ENCODE data around the gene LRRIQ4.

Gene LRRIQ4

DNA sequence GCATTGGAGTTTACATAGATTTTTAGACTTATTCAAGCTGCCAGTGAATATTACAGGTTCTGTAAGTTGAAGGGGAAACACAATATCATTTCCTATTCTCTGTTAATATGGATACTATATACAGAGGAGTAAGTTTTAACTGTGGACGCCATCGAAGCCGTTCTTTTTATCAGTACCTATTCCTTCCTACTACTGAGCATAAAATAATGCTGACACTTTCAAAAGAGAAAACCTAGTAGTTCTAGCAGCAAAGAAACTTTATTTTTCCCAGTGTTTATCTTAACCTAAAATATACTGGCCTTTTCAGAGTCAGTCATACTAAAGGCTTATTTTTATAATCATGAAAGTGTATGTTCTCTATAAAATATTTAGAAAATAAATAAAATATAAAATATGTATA, 42.8 kb downstream of the LRRIQ4 start:
- DNase-seq (ENCODE audit: low read depth in 2 of 2), result no peak

DNA sequence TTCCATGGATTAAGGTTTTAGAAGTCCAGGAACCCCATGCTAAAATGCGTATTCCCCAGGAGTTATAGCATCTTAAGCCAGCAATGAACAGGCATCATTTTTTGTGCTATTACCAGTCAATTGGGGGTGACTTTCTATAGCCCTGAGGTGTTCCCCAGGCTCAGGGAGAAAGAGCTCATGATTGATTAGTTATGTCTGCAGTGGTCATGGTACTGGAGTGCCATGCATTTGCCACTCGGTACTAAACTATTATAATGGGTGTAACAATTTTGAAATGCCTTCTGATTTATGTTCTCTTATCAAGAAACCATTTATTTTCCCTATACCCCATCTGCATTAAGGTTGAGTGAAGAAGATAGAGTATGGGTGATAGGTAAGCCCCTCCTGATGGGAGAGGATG, 45.1 kb downstream of the LRRIQ4 start:
- DNase-seq (ENCODE audit: low read depth in 2 of 2), result no peak

DNA sequence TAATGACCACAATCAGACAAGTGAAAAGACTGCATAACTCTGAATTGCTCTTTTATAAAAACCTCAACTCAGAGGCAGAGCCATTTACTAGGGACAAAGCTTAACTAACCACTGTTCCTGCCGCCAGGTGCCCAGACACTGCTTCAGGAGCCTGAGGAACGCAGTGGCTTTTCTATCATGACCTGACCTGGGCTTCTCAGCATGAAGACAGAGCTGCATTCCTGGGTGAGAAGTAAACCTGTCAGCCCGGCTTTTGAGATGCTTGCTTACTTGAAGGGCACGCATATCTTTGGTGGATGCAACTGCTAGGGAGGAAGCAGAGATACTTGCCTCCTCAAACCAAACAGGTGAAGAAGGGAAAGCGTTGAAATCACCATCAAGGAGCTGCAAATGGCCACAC, 49.2 kb downstream of the LRRIQ4 start:
- no peak for DNase-seq (ENCODE audit: low read depth in 2 of 2)

DNA sequence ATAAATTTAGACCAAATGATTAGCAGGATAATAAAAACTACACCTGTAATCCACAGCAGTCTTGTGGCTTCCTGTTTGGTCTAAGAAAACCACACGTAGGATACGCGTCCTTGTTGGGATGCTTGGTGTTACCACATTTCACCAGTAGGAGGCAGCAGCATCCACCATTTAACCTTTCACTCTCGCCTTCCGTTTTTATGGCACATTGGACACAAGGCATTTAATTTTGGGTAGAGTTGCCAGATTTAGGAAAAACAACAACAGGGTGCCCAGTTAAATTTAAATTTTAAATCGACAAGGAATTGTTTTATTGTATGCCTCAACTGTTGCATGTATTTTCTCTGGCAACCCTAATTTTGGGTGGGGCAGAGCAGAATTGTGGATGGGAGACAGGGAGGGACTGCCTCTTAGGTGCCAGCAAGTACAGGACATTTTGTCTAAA, 50.8 kb downstream of the LRRIQ4 start:
- peak; percentile 19 to 21 for DNase-seq (ENCODE audit: low read depth in 2 of 2)

- DNase-seq (ENCODE audit: low read depth in 2 of 2), result no peak
These were observed 51.6 kb downstream of the LRRIQ4 start for GRCh38 chr3:169864270-169864669.

DNA sequence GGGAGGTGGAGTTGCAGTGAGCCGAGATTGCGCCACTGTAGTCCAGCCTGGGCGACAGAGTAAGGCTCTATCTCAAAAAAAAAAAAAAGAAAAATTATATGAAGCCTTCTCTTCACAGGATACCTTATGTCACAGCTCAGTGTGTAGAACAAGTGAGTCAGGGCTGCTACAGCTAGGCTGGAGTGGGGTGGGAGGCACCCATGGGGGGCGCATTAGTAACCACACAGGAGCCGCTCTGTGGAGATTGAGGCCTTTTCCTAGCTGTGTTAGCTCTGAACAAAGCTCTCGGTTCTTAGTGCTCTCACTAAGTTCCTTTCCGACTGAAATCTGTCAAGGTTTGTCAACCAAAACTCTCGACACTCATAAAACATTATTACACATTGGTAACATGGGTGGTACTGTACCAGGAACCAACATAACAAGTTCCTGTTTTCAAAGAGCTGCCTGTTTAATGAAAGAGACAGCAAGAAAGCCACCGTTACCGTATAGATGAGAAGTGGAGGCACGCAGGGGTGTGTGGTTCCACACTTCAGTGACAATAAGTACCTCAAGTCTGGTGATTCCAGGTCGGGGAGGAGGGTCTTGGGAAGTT, 52.6 kb downstream of the LRRIQ4 start:
- peak in 1 of 2 donors; percentile 13 for DNase-seq (ENCODE audit: low read depth in 2 of 2)

DNA sequence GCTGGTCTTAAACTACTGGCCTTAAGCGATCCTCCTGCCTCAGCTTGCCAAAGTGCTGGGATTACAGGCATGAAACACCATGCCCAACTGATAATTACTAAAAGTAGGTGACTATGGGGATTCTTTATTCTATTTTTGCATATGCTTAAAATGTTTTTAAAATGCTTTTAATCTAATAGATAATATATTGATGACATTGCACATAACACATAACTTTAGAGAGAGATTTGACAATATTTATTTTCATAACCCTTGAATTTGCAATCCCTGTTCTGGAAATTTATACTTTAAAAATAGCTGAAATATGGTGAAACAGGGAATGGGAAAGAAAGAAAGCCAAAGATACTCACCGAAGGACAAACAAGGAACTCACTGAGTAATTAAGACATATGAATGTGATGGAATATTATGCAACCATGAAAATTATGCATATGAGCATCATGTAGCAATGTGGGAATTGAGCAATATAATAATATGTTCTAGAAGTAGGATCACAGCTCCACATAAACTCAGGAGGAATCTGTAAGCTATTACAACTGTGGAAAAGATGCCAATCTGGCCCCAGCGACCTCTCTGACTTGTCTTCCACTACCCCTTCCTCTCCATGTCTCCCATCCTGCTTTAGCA, 55.0 kb downstream of the LRRIQ4 start:
- no peak for DNase-seq (ENCODE audit: low read depth in 2 of 2)

DNA sequence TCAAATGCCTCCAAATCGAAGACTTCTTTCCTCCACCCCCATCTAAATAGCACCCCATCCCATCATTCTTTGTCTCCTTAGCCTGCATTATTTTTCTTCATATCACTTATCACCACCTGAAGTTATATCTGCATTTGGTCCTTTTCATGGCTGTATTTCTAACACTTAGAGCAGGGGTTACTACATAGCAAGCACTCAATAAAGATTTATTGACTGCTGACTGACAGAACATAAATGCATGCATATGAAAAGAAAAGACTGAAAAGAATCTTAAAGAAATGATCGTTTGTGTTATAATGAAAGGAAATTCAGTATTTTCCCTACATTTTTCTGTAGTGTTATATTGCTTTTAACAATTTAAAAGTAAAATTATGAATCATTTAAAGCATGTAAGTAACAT, 55.7 kb downstream of the LRRIQ4 start:
- no peak for DNase-seq (ENCODE audit: low read depth in 2 of 2)

DNA sequence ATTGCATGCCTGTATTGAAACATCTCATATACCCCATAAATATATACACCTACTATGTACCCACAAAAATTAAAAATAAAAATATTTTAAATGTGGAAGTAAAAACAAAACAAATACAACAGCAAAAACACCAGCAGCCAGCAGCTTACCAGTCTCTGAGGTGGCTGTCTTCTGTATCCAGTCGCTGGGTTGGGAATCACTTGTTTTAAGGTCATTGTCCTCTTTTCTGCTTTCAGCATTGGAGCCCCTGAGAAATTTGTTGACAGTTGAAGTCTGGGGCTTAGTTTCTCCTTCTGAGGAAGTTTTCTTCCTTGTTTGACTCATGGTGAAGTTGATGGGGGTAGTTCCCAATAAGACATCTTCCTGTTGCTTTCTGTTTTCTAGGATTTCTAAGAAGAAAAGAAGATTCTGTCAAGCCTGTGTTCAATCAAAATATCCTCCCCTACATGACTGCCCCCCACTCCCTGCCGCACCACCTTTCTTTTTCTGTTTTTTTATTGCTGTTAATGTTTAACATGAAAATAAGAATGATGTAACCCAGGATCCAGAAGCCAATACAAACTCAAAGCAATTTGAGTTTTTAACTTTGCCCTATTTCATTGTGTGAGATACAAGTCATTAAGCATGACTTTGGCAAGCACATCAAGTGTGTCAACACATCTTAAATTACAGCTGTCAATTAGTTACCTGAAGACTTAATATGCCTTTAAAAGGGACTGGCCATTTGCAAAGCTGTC, 57.0 kb downstream of the LRRIQ4 start, which contains the start of gene LRRC31:
LRRC31 (minus strand) TSS at position 452 of the 737 bp plus-strand sequence; CDS start at position 324, 128 bp downstream.
- no peak for DNase-seq (ENCODE audit: low read depth in 2 of 2)

GRCh38 chr3:169871129-169871886, 58.6 kb downstream of the LRRIQ4 start:
- DNase-seq (ENCODE audit: low read depth in 2 of 2), result no peak

DNA sequence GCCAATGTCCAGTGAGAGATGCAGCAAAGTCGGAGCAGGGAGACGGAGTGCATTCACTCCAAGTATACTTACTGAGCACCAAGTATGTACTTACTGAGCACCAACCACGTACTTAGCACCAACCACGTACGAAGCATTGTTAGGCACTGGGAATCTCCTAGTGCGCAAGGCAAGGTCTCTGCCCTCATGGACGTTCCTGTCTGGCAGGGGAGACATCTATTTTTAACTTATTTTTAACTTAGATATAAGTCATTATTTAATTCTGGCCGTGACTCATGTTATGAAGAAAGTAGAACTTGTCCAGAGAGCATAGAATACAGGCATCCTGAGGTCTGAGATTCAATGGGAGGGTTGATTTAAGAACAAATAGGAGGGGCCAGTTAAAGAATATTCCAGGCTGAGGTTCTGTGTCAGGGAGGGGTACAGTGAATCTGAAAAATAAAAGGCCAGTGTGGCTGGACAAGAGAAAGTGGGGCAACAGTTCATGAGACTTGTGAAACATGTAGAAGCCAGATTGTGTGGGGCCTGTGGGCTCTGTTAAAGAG, 66.4 kb downstream of the LRRIQ4 start:
- no peak for DNase-seq (ENCODE audit: low read depth in 2 of 2)

DNA sequence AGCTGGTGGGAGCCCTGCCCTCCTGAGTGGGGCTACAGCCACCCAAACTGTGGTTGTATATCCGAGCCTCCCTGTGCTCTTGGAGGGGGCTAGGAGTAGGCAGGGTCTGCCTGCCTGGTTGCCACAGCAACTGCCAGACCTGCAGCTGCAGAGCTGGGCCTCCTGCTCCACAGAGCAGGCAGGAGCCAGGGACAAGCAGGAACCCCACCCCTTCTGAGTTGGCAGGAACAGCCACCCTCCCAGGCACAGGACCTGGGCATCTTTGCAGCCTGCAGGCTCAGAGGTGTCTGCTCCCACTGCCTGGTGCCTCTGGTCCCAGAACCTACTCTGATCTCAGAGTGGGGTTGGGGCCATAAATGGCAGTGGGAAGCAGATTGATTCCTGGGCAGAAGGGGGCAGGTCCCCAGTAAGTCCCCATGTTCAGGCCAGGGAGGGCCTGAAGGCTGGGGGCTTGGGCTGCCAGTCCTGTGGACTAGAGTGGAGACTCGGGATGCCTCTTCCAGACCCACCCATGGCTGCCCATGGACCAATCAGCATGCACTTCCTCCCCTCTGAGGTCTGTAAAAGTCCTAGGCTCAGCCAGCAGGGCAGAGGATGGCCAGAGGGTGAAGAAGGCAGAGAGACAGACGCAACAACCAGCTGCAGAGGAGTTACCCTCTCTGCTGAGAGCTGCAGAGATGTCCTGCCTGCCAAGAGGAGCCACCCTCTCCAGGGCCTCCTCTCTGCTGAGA, 67.3 kb downstream of the LRRIQ4 start:
- no peak for DNase-seq (ENCODE audit: low read depth in 2 of 2)

DNA sequence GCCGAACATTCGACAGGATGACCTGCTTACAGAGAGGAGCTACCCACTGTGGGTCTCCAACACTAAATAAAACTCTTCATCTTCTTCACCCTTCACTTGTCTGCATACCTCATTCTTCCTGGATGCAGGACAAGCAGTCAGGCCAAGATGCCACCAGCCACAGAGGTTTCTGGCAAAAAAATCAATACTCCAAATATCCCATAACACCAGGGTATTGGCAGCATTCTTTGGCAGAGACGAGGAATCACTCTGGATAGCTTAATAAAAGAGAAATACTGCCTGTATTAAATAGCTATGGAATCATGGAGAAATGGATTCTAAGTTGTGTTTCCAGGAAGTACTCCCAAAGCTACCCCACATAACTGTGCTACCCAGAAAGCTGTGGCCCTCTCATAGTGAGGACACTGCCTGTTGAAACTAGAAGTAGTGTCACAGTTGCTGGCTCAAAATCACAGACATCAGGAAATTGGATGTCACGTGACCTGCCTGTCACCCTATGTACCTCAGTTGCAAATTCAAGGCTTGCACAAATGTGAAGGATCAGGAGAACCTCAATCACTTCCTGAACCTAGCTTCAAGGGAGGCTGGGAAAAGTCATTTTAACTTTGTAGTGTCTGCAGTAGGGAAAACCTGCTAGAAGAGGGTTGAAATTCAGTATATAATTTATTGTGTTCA, 68.0 kb downstream of the LRRIQ4 start:
- DNase-seq (ENCODE audit: low read depth in 2 of 2), result no peak

GRCh38 chr3:169886671-169887070, 74.0 kb downstream of the LRRIQ4 start:
- DNase-seq (ENCODE audit: low read depth in 2 of 2), result no peak

Measured in activated CD8-positive, alpha-beta memory T cell treated with anti-CD3 and anti-CD28 coated beads for 4 hours (primary cell).